HCT116 (cell line): Measurements from ENCODE around the gene PAPOLG. TPM values are rescaled to one million over a fixed set of nuclear protein-coding genes. Genes with fewer than 3 reads are reported as not detected.

Source experiments
- ATAC-seq: fragments of 200-7000 bp; cut with Tn5 transposase; 2 replicates; pipeline ENCODE4 v1.9.1; 2020; ENCODE audit warnings: mild to moderate bottlenecking, moderate library complexity
- BruUV-seq: library from RNA; stranded (reverse); fragments of 400-500 nt; replicated peaks from 2 replicates; lab custom pipeline; 2021; lab: Mats Ljungman, UMichigan
- CTCF ChIA-PET: fragments of 300-600 bp; sonication (Branson Sonifier 250); formaldehyde crosslinking; loops from one replicate; lab custom pipeline; 2021; ENCODE audit warnings: antibody characterized with exemption; lab: Charles Lee
- POLR2A ChIA-PET: fragments of 300-600, 350-600 bp; sonication (Branson Sonifier 250); formaldehyde crosslinking; loops from one replicate; lab custom pipeline; 2021; ENCODE audit warnings: antibody characterized with exemption; lab: Charles Lee
- RAD21 ChIA-PET, 2 experiments: fragments of 300-600 bp; sonication (Branson Sonifier 250); formaldehyde crosslinking; loops; one replicate each; lab custom pipeline; 2023; ENCODE audit warnings: low total read pairs in 2 of 2; ENCODE audit not compliant: uncharacterized antibody in 2 of 2, unreplicated experiment in 2 of 2, low non-redundant PET in 1 of 2; lab: Charles Lee
- DNase-seq: peaks from one replicate; pipeline ENCODE4 v3.0.0-alpha.2; 2010; ENCODE audit warnings: low read depth, low spot score
- H2AFZ ChIP-seq: fragments of 200-600 bp; shearing (Covaris generic), sonication (generic); 2 replicates; pipeline ENCODE4 v1.6.1; 2017; ENCODE audit warnings: low read depth, mixed run types, mixed read lengths, antibody characterized with exemption, low read length; ENCODE audit not compliant: poor library complexity, severe bottlenecking
- H3K27ac ChIP-seq: 2 replicates; pipeline ENCODE4 v1.5.1; 2012; ENCODE audit warnings: low read depth, low read length
- H3K27me3 ChIP-seq: fragments of 200-600 bp; sonication (generic); 2 replicates; pipeline ENCODE4 v1.6.1; 2016; ENCODE audit warnings: mixed run types, low read length, mixed read lengths; ENCODE audit not compliant: insufficient read depth
- H3K36me3 ChIP-seq, 2 experiments: fragments of 200-500 bp in 1 of 2; fragments of 200-600 bp in 1 of 2; sonication (Bioruptor generic) in 1 of 2; sonication (generic) in 1 of 2; 2 replicates each; pipeline versions ENCODE4 v1.5.1 to v1.6.1; 2014 to 2016; ENCODE audit warnings: low read length in 2 of 2, inconsistent platforms in 1 of 2, mixed read lengths in 1 of 2, mixed run types in 1 of 2; ENCODE audit not compliant: insufficient read depth in 2 of 2, control insufficient read depth in 1 of 2
- H3K4me1 ChIP-seq, 2 experiments: fragments of 200-600 bp in 1 of 2; sonication (generic) in 1 of 2; 2 replicates each; pipeline versions ENCODE4 v1.5.1 to v1.6.1; 2012 to 2017; ENCODE audit warnings: low read length in 2 of 2, inconsistent platforms in 1 of 2, mild to moderate bottlenecking in 1 of 2, mixed read lengths in 1 of 2, mixed run types in 1 of 2, moderate library complexity in 1 of 2; ENCODE audit not compliant: insufficient read depth in 2 of 2, control insufficient read depth in 1 of 2
- H3K4me2 ChIP-seq: fragments of 200-600 bp; sonication (generic); 2 replicates; pipeline ENCODE4 v1.6.1; 2017; ENCODE audit warnings: mixed run types, low read length, mixed read lengths
- H3K4me3 ChIP-seq, 2 experiments: fragments of 200-600 bp in 1 of 2; sonication (generic) in 1 of 2; replicated peaks in 1 of 2; 2 replicates each; pipeline ENCODE4 v1.5.1; 2011 to 2016; ENCODE audit warnings: low read length in 2 of 2, control low read depth in 1 of 2, low read depth in 1 of 2, mild to moderate bottlenecking in 1 of 2, mixed read lengths in 1 of 2, mixed run types in 1 of 2
- H3K79me2 ChIP-seq: fragments of 200-600 bp; sonication (generic); 2 replicates; pipeline ENCODE4 v1.6.1; 2017; ENCODE audit warnings: mild to moderate bottlenecking, mixed run types, low read length, moderate library complexity, mixed read lengths; ENCODE audit not compliant: insufficient read depth
- H3K9ac ChIP-seq: fragments of 200-600 bp; sonication (generic); 2 replicates; pipeline ENCODE4 v1.6.1; 2016; ENCODE audit warnings: low read length, mixed read lengths
- H3K9me2 ChIP-seq: fragments of 200-600 bp; sonication (generic), shearing (Covaris generic); 2 replicates; pipeline ENCODE4 v1.6.1; 2017; ENCODE audit warnings: mixed run types, mild to moderate bottlenecking, moderate library complexity; ENCODE audit not compliant: insufficient read depth
- H3K9me3 ChIP-seq, 2 experiments: fragments of 200-500 bp in 1 of 2; fragments of 200-600 bp in 1 of 2; sonication (Bioruptor generic) in 1 of 2; sonication (generic) in 1 of 2; 2 replicates each; pipeline ENCODE4 v1.6.1; 2014 to 2017; ENCODE audit warnings: low read length in 2 of 2, mixed read lengths in 2 of 2, inconsistent platforms in 1 of 2, low read depth in 1 of 2, mild to moderate bottlenecking in 1 of 2, mixed run types in 1 of 2, moderate library complexity in 1 of 2; ENCODE audit not compliant: control insufficient read depth in 1 of 2, insufficient read depth in 1 of 2
- H4K20me1 ChIP-seq: fragments of 200-600 bp; sonication (generic), shearing (Covaris generic); 2 replicates; pipeline ENCODE4 v1.6.1; 2017; ENCODE audit warnings: mixed run types, mild to moderate bottlenecking, moderate library complexity; ENCODE audit not compliant: insufficient read depth
- EZH2 ChIP-seq: fragments of 200-600 bp; sonication (generic); IDR thresholded peaks from 2 replicates; pipeline ENCODE4 v1.6.1; 2017; ENCODE audit warnings: antibody characterized with exemption, mixed run types
- POLR2AphosphoS5 ChIP-seq: IDR thresholded peaks from 2 replicates; pipeline ENCODE4 v1.6.1; 2011; ENCODE audit warnings: mild to moderate bottlenecking, low read depth, low read length, moderate library complexity
- SRF ChIP-seq: IDR thresholded peaks from 2 replicates; pipeline ENCODE4 v1.6.1; 2012; ENCODE audit warnings: low read depth
- TCF7L2 ChIP-seq: IDR thresholded peaks from 2 replicates; pipeline ENCODE4 v1.7.0; 2011; ENCODE audit warnings: borderline replicate concordance, inconsistent platforms; ENCODE audit not compliant: insufficient read depth, insufficient read length; ENCODE audit errors: extremely low read depth
- intact Hi-C: fragments of 100-400 bp; cut with micrococcal nuclease; formaldehyde crosslinking; loops from 2 replicates; pipeline ENCODE4 v1.10.0; 2022
- total RNA-seq: library from RNA; stranded (reverse); gene quantifications from one replicate; pipeline ENCODE4 v1.2.1, GENCODE V29; 2021; ENCODE audit not compliant: unreplicated experiment
- TF ChIP-seq, protein P1 (sequence below), 3 experiments: fragments of 200-600 bp in 1 of 3; sonication (generic) in 1 of 3; IDR thresholded peaks in 2 of 3; conservative IDR thresholded peaks in 1 of 3; 2 replicates each; pipeline ENCODE4 v1.5.1; 2012 to 2017; ENCODE audit warnings: low read depth in 2 of 3, low read length in 2 of 3, antibody characterized with exemption in 1 of 3, borderline replicate concordance in 1 of 3, control low read depth in 1 of 3, mild to moderate bottlenecking in 1 of 3, mixed read lengths in 1 of 3, mixed run types in 1 of 3, moderate library complexity in 1 of 3; ENCODE audit not compliant: insufficient read depth in 1 of 3
- TF ChIP-seq, protein P2 (sequence below): IDR thresholded peaks from 2 replicates; pipeline ENCODE4 v1.6.1; 2011; ENCODE audit warnings: mild to moderate bottlenecking, low read length, moderate library complexity; ENCODE audit not compliant: insufficient replicate concordance; ENCODE audit errors: extremely low read depth
- TF ChIP-seq, protein P3 (sequence below): IDR thresholded peaks from 2 replicates; pipeline ENCODE4 v1.6.1; 2012; ENCODE audit warnings: low read depth
- TF ChIP-seq, protein P4 (sequence below): IDR thresholded peaks from 2 replicates; pipeline ENCODE4 v1.6.1; 2012

PAPOLG gene
- total RNA-seq, 1 experiment from 2014 or later: 13.2 TPM

DNA sequence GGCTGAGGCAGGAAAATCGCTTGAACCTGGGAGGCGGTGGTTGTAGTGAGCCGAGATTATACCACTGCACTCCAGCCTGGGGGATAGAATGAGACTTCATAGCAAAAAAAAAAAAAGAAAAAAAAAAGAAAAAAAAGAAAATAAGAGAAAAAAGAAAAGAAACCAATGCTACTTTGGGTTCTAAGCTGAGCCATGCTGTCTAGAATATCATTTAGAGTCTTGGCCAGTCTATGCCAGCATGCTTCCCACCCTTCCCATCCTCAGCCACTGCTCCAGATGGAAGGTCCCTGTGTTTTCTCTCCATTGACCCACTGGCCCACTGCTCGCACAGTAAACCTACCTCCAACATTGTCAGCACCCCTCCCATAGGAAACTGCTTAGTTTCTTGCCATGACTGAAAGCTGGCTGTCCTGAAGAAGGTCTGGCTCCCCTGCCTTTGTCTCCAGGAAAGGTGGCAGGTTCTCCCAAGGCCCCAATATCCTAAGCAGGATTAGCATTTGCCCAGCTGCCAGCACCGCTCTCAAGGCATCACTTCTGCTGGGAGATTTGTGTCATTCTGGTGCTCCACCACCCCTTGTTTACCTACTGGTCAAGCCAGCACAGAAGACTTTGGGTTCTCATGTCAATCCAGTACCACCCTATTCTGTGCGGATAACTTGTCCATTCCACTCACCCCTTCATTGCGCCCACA, 47.3 kb upstream of the PAPOLG start:
- H3K9ac ChIP-seq: no peak overlapping the region
- no peak for ATAC-seq

More for the DNA sequence above, 47.3 kb upstream of the PAPOLG start:
- H3K9me2 ChIP-seq: no peaks in the 10 kb centered on the region
- no peaks in the 10 kb centered on the region for H3K36me3 ChIP-seq
- H3K9me3 ChIP-seq: no peaks in the 10 kb centered on the region
- H3K27ac ChIP-seq: no peak overlapping the region
- H3K4me1 ChIP-seq: no peaks in the 10 kb centered on the region
- CTCF ChIA-PET: interaction anchor here (1.4 to 4.6 kb wide), 3 partner anchors 96 to 291 kb away, joined by 3 to 59 read pairs (median 6); no protein-coding TSS in a partner anchor
- BruUV-seq: no TSS peak
- TF ChIP-seq TCF7L2 (no peak), POLR2AphosphoS5 (no peak), EZH2 (no peak), SRF (no peak)
- TF ChIP-seq, protein P1, sequence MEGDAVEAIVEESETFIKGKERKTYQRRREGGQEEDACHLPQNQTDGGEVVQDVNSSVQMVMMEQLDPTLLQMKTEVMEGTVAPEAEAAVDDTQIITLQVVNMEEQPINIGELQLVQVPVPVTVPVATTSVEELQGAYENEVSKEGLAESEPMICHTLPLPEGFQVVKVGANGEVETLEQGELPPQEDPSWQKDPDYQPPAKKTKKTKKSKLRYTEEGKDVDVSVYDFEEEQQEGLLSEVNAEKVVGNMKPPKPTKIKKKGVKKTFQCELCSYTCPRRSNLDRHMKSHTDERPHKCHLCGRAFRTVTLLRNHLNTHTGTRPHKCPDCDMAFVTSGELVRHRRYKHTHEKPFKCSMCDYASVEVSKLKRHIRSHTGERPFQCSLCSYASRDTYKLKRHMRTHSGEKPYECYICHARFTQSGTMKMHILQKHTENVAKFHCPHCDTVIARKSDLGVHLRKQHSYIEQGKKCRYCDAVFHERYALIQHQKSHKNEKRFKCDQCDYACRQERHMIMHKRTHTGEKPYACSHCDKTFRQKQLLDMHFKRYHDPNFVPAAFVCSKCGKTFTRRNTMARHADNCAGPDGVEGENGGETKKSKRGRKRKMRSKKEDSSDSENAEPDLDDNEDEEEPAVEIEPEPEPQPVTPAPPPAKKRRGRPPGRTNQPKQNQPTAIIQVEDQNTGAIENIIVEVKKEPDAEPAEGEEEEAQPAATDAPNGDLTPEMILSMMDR (IDR thresholded peaks at IDR 0.05 in 2 of 3, conservative IDR thresholded peaks at IDR 0.05 in 1 of 3; ENCODE audit: borderline replicate concordance in 1 of 3, insufficient read depth in 1 of 3, low read depth in 2 of 3, low read length in 2 of 3): no peak
- TF ChIP-seq, protein P2, sequence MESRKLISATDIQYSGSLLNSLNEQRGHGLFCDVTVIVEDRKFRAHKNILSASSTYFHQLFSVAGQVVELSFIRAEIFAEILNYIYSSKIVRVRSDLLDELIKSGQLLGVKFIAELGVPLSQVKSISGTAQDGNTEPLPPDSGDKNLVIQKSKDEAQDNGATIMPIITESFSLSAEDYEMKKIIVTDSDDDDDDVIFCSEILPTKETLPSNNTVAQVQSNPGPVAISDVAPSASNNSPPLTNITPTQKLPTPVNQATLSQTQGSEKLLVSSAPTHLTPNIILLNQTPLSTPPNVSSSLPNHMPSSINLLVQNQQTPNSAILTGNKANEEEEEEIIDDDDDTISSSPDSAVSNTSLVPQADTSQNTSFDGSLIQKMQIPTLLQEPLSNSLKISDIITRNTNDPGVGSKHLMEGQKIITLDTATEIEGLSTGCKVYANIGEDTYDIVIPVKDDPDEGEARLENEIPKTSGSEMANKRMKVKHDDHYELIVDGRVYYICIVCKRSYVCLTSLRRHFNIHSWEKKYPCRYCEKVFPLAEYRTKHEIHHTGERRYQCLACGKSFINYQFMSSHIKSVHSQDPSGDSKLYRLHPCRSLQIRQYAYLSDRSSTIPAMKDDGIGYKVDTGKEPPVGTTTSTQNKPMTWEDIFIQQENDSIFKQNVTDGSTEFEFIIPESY: no peak
- TF ChIP-seq, protein P3, sequence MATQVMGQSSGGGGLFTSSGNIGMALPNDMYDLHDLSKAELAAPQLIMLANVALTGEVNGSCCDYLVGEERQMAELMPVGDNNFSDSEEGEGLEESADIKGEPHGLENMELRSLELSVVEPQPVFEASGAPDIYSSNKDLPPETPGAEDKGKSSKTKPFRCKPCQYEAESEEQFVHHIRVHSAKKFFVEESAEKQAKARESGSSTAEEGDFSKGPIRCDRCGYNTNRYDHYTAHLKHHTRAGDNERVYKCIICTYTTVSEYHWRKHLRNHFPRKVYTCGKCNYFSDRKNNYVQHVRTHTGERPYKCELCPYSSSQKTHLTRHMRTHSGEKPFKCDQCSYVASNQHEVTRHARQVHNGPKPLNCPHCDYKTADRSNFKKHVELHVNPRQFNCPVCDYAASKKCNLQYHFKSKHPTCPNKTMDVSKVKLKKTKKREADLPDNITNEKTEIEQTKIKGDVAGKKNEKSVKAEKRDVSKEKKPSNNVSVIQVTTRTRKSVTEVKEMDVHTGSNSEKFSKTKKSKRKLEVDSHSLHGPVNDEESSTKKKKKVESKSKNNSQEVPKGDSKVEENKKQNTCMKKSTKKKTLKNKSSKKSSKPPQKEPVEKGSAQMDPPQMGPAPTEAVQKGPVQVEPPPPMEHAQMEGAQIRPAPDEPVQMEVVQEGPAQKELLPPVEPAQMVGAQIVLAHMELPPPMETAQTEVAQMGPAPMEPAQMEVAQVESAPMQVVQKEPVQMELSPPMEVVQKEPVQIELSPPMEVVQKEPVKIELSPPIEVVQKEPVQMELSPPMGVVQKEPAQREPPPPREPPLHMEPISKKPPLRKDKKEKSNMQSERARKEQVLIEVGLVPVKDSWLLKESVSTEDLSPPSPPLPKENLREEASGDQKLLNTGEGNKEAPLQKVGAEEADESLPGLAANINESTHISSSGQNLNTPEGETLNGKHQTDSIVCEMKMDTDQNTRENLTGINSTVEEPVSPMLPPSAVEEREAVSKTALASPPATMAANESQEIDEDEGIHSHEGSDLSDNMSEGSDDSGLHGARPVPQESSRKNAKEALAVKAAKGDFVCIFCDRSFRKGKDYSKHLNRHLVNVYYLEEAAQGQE: no peak
- TF ChIP-seq, protein P4, sequence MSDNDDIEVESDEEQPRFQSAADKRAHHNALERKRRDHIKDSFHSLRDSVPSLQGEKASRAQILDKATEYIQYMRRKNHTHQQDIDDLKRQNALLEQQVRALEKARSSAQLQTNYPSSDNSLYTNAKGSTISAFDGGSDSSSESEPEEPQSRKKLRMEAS: no peak
- TF ChIP-seq, all 23 proteins: peak for 0
- Histone ChIP-seq H3K4me2 (no peak overlapping the region), H3K4me3 (no peak overlapping the region), H2AFZ (no peak overlapping the region), H3K79me2 (no peaks in the 10 kb centered on the region), H3K27me3 (no peaks in the 10 kb centered on the region), H4K20me1 (no peaks in the 10 kb centered on the region)
- intact Hi-C loops: no loop called here
- ChIA-PET RAD21 (interaction anchor here in 1 of 2 experiments (0.6 to 2.0 kb wide), 3 partner anchors 12 to 290 kb away, joined by 3 to 6 read pairs (median 3); no protein-coding TSS in a partner anchor), POLR2A (no interaction called here)
- no peak for DNase-seq
